ENCODE results near the gene SAT2.

- TF ChIP-seq JUND (IDR thresholded peaks at IDR 0.05) (no peak), EZH2 (IDR thresholded peaks at IDR 0.05) (no peak), SP1 (IDR thresholded peaks at IDR 0.05; ENCODE audit: low read depth) (no peak), POLR2AphosphoS5 (IDR thresholded peaks at IDR 0.05; ENCODE audit: low read depth, low read length) (no peak), RAD21 (IDR thresholded peaks at IDR 0.05; ENCODE audit: low read depth) (no peak), REST (IDR thresholded peaks at IDR 0.05; ENCODE audit: low read depth) (no peak), TCF7L2 (IDR thresholded peaks at IDR 0.05; ENCODE audit: borderline replicate concordance, extremely low read depth, insufficient read depth, insufficient read length) (no peak), CEBPB (IDR thresholded peaks at IDR 0.05; ENCODE audit: low read depth) (no peak), POLR2A (IDR thresholded peaks at IDR 0.05; ENCODE audit: borderline replicate concordance, extremely low read depth, insufficient read depth, insufficient read length) (no peak), FOSL1 (IDR thresholded peaks at IDR 0.05; ENCODE audit: low read depth) (no peak), ZNF274 (IDR thresholded peaks at IDR 0.05; ENCODE audit: low read depth, low read length) (no peak)
- TF ChIP-seq, protein P1, sequence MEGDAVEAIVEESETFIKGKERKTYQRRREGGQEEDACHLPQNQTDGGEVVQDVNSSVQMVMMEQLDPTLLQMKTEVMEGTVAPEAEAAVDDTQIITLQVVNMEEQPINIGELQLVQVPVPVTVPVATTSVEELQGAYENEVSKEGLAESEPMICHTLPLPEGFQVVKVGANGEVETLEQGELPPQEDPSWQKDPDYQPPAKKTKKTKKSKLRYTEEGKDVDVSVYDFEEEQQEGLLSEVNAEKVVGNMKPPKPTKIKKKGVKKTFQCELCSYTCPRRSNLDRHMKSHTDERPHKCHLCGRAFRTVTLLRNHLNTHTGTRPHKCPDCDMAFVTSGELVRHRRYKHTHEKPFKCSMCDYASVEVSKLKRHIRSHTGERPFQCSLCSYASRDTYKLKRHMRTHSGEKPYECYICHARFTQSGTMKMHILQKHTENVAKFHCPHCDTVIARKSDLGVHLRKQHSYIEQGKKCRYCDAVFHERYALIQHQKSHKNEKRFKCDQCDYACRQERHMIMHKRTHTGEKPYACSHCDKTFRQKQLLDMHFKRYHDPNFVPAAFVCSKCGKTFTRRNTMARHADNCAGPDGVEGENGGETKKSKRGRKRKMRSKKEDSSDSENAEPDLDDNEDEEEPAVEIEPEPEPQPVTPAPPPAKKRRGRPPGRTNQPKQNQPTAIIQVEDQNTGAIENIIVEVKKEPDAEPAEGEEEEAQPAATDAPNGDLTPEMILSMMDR (IDR thresholded peaks at IDR 0.05 in 2 of 3, conservative IDR thresholded peaks at IDR 0.05 in 1 of 3; ENCODE audit: borderline replicate concordance in 1 of 3, insufficient read depth in 1 of 3, low read depth in 2 of 3, low read length in 2 of 3), result no peak
- TF ChIP-seq, protein P2, sequence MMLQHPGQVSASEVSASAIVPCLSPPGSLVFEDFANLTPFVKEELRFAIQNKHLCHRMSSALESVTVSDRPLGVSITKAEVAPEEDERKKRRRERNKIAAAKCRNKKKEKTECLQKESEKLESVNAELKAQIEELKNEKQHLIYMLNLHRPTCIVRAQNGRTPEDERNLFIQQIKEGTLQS (IDR thresholded peaks at IDR 0.05), result no peak
Measured at GRCh38 chr17:7654832-7655540, 27.4 kb upstream of the SAT2 start.

Measured in HCT116 (cell line).